ENCODE measurements around the gene LVRN.

Gene LVRN

DNA sequence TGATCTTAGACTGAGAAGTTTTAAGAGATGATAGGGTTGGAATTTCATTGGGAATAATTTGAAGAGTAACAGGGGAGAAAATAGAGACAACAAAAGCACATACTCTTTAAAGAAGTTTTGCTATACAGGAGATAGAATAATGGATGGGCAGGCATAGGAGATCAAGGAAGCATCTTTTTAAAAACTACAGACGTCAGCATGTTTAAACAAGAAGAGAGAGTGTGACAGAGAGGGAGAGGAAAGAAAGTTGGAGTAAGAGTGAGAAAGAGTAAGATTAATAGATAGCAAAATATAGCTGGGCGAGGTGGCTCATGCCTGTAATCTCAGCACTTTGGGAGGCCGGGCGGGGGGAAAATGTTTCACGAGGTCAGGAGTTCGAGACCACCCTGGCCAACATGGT lies 5.3 kb upstream of the LVRN start:
- no peak for DNase-seq (ENCODE audit: low spot score)

DNA sequence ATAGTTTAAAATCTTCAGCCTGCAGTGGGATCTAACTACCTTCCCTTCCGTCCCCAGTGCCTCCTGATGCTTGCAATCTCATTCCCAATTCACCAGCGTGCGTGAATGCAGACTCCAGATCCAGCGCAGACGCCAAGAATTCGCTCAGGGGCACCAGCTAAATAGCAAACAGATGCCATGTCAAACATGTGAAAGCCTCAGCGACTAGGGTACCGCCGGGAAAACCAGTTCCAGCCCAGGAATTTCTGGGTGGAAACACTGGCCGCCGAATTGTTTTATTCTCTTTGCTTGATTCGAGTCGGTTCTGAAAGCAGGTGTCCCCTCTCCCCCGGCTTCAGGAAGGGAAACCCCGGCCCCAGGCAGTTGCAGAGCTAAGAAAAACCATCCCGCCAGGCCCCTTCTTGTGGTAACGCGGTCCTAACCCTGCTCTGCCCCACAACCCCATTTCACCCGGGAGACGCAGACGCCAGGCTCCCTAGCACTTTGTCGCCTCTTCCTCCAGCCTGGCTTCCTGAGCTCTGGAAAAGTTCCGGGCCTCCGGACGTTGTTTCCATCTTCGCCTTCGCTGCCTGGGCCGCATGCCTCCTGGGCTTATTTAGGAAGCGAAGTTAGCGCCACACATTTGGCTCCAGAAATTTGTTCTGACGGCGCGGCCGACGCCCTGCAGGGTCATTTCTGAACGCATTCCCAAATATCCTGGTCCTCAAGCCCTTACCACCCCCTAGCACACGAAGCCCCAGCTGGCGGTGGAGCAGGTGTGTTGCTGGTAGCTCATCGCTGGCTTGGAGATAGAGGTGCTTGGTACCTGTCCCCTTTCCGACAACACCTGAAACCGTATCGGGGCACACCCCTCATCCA lies 665 bp upstream of the LVRN start:
- peak; percentile 77 for DNase-seq (ENCODE audit: low spot score)

GRCh38 chr5:115962565-115963402 lies 509 bp downstream of the LVRN start:
- DNase-seq (ENCODE audit: low spot score): peak; percentile 58

- no peak for DNase-seq (ENCODE audit: low spot score)
Observed at GRCh38 chr5:115963566-115963965, 1.3 kb downstream of the LVRN start.

- DNase-seq (ENCODE audit: low spot score): no peak
Observed at GRCh38 chr5:115968770-115969169, 6.5 kb downstream of the LVRN start.

- DNase-seq (ENCODE audit: low spot score): no peak
Observed at GRCh38 chr5:115977096-115977495, 14.8 kb downstream of the LVRN start.

DNA sequence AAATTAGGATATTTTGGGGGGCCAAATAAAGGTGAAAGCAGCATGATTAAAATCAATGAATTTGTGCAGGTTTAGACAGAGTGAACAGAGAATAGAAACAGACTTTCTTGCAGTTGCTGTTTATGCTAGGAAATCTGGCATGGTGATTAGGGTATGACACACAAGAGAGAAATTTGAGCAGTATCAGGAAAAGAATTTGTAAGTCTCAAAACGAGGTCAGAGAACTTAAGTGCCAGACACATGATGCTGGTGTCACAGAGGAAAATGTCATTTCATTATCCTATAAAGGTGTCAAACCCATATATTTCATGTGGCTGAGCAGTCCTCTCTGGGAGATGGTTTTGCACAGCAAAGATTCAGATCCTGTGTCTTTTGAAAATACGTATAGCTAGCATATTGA lies 15.7 kb downstream of the LVRN start:
- peak; percentile 76 for DNase-seq (ENCODE audit: low spot score)

DNA sequence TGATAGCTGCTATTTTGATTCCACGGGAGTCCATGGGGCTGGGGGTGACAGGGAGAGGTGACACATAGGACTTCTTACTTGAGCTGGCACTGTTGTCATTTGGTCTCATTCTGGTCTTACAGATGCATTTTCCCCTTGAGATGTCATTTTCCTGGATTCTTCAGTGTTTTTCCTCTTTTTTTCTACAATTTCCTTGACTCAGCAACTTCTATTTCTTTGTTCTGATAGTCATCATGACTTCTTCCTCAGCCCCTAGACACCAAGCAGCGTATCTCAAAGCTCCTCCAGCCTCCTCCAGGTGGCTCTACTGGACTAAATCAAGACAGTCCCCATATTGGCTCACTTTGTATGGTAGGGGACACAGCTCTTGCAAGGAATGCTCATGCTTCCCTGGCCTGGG lies 16.5 kb downstream of the LVRN start:
- DNase-seq (ENCODE audit: low spot score): no peak

DNA sequence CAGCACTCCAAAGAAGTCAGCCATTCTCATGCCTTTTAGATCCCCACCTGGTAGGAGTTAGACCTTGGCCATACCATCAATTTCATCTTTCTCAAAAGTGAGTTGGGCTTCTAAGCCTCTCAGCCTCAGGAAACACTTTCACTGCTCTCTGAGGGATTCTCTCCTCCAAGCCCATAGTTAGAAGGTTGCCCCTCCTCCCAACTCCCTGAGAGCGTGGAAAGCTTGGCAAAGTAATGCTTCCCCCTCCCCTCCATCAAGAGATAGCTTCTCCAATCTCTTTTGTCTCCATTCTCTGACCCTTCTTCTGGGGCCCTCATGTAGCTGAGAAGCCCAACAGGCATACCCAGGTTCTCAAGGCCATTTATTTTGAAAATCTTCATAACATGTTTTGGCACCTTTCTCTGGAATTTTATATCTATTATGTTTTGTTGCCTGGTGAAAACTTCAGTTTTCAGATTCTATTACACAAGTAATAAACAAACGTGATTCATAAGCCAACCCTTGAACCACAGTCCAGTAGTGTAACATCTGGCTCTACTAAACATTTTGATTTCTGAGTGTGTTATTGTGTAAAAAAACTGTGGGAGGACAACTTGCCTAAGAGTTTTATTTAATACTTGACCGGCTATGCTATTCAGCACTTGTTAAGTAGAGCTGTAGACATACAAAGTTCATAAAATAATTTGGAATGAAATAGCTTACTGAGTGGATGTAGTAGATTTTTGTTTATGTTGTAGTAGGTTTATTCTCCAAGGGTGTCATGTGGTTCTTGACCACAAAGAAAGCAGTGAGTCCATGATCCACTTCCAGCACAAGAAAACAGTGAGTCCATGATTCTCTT lies 17.1 kb downstream of the LVRN start:
- DNase-seq (ENCODE audit: low spot score): peak; percentile 54

DNA sequence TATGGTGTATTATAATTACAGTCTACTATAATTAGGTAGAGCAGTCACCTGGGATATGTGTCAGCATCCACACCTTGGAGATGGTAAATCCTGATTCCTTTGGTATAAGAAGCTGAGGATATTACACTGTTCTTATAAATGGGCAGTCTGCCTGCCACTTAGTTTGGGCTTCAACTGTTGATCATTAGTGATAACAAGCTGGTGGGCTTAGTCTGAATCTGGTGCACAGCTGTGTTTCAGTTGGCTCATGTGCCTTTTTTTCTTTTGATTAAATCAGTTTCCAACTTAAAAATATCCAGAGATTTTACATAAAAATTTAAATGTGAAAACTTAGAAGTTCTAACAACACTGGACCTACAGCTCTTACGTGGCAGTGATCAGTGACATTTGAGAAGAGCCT lies 21.2 kb downstream of the LVRN start:
- DNase-seq (ENCODE audit: low spot score): no peak

- DNase-seq (ENCODE audit: low spot score): peak; percentile 16
Observed at GRCh38 chr5:115985802-115986757, 23.8 kb downstream of the LVRN start.

GRCh38 chr5:115988002-115988401 lies 25.7 kb downstream of the LVRN start:
- DNase-seq (ENCODE audit: low spot score): no peak

DNA sequence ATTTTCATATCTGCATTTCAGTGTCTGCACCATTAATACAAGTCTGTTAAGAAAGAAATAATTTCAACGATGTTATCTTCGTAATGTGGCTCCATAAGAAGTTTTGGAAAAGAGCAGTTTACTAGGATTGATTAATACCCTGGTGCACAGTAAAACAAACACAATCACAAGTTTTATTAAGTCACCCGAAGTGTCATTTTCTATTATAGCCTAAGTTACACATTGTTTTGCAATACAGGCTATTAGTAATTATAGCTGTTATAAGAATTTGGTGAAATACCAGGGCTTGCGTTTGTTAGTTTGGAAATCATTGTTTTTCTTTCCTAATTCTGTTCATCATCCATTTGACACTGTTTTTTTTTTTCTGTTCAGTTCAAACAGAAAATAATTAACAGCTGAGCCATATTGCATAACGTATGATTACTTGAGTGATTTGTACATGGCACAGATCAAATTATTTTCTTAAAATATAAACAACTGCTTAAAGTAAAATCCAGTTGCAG lies 30.6 kb downstream of the LVRN start:
- no peak for DNase-seq (ENCODE audit: low spot score)

DNA sequence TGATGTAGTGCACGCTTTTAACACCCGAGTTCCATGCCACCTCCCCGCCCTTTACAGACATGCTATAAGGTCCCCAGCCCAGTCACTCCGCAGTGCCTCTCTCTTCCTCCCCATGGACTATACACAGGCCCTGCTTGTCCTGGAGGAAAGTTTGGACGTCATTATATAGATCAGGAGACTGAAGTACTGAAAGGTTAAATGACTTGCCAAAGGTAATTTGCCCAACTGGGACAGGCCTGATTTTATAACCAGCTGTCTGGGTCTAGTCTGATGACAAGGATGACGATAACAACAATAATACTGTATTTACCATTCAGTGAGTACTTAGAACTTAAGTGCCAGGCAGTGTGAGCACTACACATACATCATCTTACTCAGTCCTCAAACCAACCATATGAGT lies 33.1 kb downstream of the LVRN start:
- no peak for DNase-seq (ENCODE audit: low spot score)

DNA sequence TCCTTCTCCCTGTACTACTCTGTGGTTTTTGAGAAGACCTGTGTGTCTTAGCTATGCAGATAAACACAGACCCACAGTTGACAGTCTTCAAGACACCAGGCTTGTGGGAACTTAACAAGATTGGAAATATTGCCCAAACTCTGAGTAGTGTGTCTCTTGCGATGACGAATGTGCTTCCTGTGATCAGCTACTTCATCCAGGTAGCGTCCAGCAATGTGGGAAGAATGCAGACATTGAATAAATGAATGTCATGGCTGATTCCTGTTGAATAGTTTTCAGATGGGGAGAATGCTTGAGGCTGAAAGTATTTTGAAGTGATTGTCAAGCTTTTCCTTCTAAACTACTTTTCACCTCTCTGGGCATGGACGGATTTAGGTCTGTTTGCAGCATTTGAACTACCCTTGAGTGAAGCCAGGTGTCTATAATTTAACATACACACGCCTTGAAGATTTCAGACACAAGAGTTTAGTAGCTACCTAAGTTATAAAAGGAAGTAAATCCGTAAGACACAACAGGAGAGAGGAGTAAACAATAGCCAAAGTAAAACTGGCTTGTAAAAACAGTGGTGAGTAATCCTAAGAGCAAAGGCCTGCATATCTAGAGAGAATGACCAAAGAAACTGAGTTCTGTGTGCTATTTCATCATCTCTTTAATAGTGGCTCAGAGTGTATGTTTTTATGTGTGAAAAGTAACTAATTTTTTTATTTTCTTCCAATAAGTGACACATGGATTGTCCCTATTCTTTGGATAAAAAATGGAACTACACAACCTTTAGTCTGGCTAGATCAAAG lies 40.0 kb downstream of the LVRN start:
- DNase-seq (ENCODE audit: low spot score): peak; percentile 15

DNA sequence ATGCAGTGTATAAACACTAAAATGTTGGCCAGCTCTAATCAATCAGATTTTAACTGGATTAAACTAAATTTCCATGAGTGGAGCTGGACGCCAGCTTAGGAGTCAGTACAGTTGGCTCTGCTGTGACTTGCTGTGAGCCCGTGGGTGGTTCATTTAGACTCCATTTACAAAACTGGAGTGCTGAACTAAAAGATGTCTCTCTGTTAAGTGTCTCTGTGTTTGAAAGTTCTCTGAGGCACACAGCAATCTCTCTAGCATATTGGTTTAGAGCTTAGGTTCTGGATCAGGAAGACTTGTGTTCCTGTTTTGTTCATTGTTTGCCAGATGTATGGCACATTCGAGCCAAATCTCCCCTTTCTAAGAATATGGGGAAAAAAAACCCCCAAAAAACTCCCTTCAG lies 42.0 kb downstream of the LVRN start:
- DNase-seq (ENCODE audit: low spot score): no peak

GRCh38 chr5:116009806-116010205 lies 47.5 kb downstream of the LVRN start:
- DNase-seq (ENCODE audit: low spot score): no peak

- DNase-seq (ENCODE audit: low spot score): no peak
Observed at GRCh38 chr5:116011046-116011445, 48.8 kb downstream of the LVRN start.

DNA sequence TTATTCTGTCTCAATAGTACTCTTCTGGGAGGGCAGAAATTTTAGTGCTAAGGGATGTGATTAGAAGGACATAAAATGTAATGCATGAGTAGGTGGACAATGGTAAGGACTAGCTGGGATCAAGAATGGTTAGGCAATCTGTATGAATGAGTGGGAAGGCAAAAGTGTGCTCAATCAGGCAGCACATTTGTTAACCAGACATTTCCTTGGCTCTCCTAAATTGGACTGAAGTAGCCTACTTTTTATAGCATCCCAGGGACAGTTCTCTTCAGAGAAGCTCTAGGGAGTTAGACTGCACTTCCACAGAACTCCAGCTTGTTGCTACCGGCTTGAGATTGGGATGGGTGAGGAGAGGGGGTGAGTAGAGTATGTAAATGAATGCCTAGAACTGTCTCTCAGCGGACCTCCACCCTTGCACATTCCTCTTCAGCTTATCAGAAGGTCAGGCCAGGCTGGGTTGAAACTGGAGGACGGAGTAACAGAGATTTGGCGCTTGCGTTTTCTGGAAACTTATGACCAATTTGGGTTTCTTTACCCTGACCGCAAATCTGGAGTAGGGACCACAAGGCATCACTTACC lies 51.0 kb downstream of the LVRN start:
- DNase-seq (ENCODE audit: low spot score): no peak

DNA sequence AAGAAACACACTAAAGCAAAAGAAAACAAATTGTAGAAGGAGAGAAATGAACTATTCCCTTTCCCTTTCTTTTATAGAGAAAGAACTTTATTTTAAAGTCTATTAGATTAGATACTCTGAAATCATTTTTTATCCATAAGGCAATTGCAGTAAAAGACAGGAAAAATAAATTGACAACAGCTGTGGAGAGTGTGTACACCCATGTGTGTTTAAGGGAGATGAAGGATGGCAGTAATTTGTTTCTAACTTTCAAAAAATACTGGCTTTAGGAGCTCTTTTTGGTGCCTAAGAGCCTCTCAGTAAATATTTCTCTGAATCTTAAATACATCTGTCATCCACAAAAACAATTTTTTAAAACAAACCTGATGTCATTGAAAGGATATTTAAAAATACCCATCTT lies 51.7 kb downstream of the LVRN start:
- no peak for DNase-seq (ENCODE audit: low spot score)
